Measurements from ENCODE around the gene WNT5B.
"Not testable (repeated sequence)": the region's sequence is repeated elsewhere in the genome, so short reads cannot be mapped to it uniquely, and the experiment has no call there.

Gene WNT5B

DNA sequence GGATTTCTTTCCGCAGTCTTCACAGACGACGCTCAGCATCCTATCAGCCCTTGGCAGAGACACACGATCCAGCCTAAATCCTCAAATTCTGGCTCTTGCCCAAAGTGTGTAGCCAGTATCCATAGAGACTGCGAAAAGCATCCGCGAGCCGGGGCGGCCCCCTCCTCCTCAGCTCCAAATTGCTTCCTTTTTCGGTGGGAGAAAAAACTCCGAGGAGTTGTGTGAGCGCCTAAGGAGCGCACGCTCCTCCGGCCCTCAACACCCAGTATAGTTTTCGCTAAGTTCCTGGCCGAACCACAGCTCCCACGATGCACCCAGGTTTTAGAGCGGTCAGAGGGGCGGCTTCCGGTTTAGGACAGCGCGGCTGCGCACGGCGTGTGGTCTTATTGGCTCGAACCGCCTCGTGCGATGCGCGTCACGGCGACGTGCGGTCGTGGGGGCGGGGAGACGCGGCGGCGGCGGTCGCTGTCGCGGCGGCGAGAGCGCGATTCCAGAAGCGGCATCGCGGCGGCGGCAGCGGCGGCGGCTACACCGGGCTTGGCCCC, 61.6 kb downstream of the WNT5B start, which contains the start of gene ADIPOR2:
Gene ADIPOR2 (plus strand): TSS at position 493 of the 545 bp plus-strand sequence. CDS start 63,274 bp downstream, outside the sequence.
- Histone ChIP-seq H3K27ac (ENCODE audit: insufficient read depth, low read depth, low read length, poor library complexity, severe bottlenecking) (peak within 1 kb of the TSS; percentile 90), H3K4me3 (ENCODE audit: insufficient read depth, low read depth, low read length) (peak within 1 kb of the TSS; percentile 74), H3K27me3 (ENCODE audit: control insufficient read depth, insufficient read depth, low read length, poor library complexity, severe bottlenecking) (no peaks in the 10 kb centered on the region), H3K36me3 (ENCODE audit: control insufficient read depth, insufficient read depth, low read length) (no peaks in the 10 kb centered on the region), H3K9me3 (ENCODE audit: control insufficient read depth, low read length) (no peaks in the 10 kb centered on the region), H3K4me1 (ENCODE audit: control insufficient read depth, insufficient read depth, low read length) (peaks cover 8% of the 10 kb centered on the region)
- 0% methylated on average over 59 of the region's 59 CpGs for WGBS, 2 experiments

GRCh38 chr12:1691123-1692007, 62.3 kb downstream of the WNT5B start:
- Histone ChIP-seq H3K4me3 (ENCODE audit: insufficient read depth, low read depth, low read length) (peak overlapping the region; percentile 74), H3K27me3 (ENCODE audit: control insufficient read depth, insufficient read depth, low read length, poor library complexity, severe bottlenecking) (no peaks in the 10 kb centered on the region), H3K9me3 (ENCODE audit: control insufficient read depth, low read length) (no peaks in the 10 kb centered on the region), H3K36me3 (ENCODE audit: control insufficient read depth, insufficient read depth, low read length) (no peaks in the 10 kb centered on the region), H3K4me1 (ENCODE audit: control insufficient read depth, insufficient read depth, low read length) (peaks cover 8% of the 10 kb centered on the region), H3K27ac (ENCODE audit: insufficient read depth, low read depth, low read length, poor library complexity, severe bottlenecking) (peak overlapping the region; percentile 87)
- WGBS, 2 experiments, result 1% methylated on average over 54 of the region's 56 CpGs

DNA sequence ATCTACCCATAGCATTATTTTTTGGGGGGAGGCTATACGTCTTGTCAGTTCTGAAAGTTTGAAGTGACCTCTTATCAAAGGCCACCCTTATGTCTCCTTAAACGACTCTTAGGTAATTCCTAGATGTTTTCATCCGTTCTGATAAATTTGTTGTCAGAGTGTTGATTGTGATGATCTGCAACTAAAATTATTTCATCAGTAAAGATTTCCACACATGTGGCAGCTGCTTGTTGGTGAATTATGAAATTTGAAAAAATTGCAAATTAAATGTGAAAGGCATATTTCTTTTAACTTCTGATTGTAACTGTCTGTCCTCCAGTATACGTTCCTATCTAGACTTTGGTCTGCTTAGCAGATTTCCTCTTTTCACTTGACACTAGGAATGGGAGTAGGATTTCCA, 63.2 kb downstream of the WNT5B start:
- Histone ChIP-seq H3K27me3 (ENCODE audit: control insufficient read depth, insufficient read depth, low read length, poor library complexity, severe bottlenecking) (no peaks in the 10 kb centered on the region), H3K4me3 (ENCODE audit: insufficient read depth, low read depth, low read length) (peak overlapping the region; percentile 74), H3K36me3 (ENCODE audit: control insufficient read depth, insufficient read depth, low read length) (no peaks in the 10 kb centered on the region), H3K4me1 (ENCODE audit: control insufficient read depth, insufficient read depth, low read length) (peaks cover 8% of the 10 kb centered on the region), H3K27ac (ENCODE audit: insufficient read depth, low read depth, low read length, poor library complexity, severe bottlenecking) (no peak overlapping the region), H3K9me3 (ENCODE audit: control insufficient read depth, low read length) (no peaks in the 10 kb centered on the region)
- 80 to 83% methylated on average over 4 of the region's 4 CpGs for WGBS, 2 experiments

DNA sequence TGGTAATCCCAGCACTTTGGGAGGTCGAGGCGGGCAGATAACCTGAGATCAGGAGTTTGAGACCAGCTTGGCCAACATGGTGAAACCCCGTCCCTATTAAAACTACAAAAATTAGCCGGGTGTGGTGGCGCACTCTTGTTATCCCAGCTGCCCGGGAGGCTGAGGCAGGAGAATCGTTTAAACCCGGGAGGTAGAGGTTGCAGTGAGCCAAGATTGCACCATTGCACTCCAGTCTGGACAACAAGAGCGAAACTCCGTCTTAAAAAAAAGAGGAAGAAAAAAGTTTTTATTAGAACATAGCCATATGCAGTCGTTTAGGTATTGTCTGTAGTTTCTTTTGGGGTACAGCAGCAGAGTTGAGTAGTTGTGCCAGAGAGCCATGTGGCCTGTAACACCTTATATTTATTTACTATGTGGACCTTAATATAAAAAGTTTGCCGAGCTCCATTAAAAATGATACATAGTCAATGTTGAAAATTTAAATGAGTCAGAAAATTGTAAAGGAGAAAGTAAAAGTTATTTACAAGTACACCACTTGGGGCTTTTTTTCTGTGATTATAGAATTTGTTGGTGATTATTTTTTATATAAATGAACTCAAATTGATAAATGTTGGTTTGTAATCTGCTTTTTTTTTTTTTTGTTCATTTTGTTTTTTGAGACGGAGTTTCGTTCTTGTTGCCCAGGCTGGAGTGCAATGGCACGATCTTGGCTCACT, 64.0 kb downstream of the WNT5B start:
- Histone ChIP-seq H3K4me3 (ENCODE audit: insufficient read depth, low read depth, low read length) (no peak overlapping the region), H3K9me3 (ENCODE audit: control insufficient read depth, low read length) (no peaks in the 10 kb centered on the region), H3K27me3 (ENCODE audit: control insufficient read depth, insufficient read depth, low read length, poor library complexity, severe bottlenecking) (no peaks in the 10 kb centered on the region), H3K27ac (ENCODE audit: insufficient read depth, low read depth, low read length, poor library complexity, severe bottlenecking) (no peak overlapping the region), H3K36me3 (ENCODE audit: control insufficient read depth, insufficient read depth, low read length) (no peaks in the 10 kb centered on the region), H3K4me1 (ENCODE audit: control insufficient read depth, insufficient read depth, low read length) (peaks cover 8% of the 10 kb centered on the region)
- WGBS, 2 experiments, result 94 to 96% methylated on average over 15 of the region's 15 CpGs

DNA sequence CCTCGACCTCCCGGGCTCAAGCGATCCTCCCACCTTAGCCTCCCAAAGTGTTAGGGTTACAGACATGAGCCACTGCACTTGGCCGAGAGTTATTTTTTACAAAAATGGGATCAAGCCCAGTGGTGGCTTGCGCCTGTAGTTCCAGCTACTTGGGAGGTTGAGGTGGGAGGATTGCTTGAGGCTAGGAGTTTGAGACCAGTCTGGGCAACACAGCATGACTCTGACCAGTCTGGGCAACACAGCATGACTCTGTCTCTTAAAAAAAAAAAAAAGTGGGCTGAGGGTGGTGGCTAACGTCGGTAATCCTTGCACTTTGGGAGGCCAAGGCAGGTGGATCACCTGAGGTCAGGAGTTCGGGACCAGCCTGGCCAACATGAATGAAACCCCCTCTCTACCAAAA, 66.1 kb downstream of the WNT5B start:
- H3K4me1 ChIP-seq (ENCODE audit: control insufficient read depth, insufficient read depth, low read length); H3K4me3 ChIP-seq (ENCODE audit: insufficient read depth, low read depth, low read length); H3K27me3 ChIP-seq (ENCODE audit: control insufficient read depth, insufficient read depth, low read length, poor library complexity, severe bottlenecking); H3K27ac ChIP-seq (ENCODE audit: insufficient read depth, low read depth, low read length, poor library complexity, severe bottlenecking); H3K36me3 ChIP-seq (ENCODE audit: control insufficient read depth, insufficient read depth, low read length); H3K9me3 ChIP-seq (ENCODE audit: control insufficient read depth, low read length): not testable (repeated sequence)
- WGBS, 2 experiments, result 91 to 97% methylated on average over 7 of the region's 8 CpGs

GRCh38 chr12:1695886-1696670, 67.0 kb downstream of the WNT5B start:
- Histone ChIP-seq H3K4me1 (ENCODE audit: control insufficient read depth, insufficient read depth, low read length) (peaks cover 3% of the 10 kb centered on the region), H3K4me3 (ENCODE audit: insufficient read depth, low read depth, low read length) (no peak overlapping the region), H3K27ac (ENCODE audit: insufficient read depth, low read depth, low read length, poor library complexity, severe bottlenecking) (no peak overlapping the region), H3K9me3 (ENCODE audit: control insufficient read depth, low read length) (no peaks in the 10 kb centered on the region), H3K27me3 (ENCODE audit: control insufficient read depth, insufficient read depth, low read length, poor library complexity, severe bottlenecking) (no peaks in the 10 kb centered on the region), H3K36me3 (ENCODE audit: control insufficient read depth, insufficient read depth, low read length) (no peaks in the 10 kb centered on the region)
- 77 to 80% methylated on average over 7 to 8 of the region's 8 CpGs for WGBS, 2 experiments

DNA sequence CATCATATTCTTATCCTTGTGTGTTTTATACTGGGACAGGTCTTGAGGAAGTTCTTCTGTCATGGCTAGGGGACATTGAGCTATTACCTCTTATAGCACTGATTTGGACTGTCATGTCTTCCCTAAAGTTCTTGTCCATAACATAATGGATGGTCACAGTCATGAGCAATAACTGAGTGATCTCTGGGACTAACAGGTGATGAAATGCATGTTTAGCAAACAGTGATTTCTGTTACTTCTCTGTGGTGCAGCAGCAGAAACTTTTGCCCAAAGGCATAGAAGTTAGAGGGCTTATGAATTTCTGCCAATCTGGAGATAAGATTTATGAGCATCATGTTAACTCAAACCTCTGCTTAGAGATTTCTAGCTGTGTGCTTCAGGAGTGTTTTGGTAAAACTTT, 67.8 kb downstream of the WNT5B start:
- no peaks in the 10 kb centered on the region for H3K9me3 ChIP-seq (ENCODE audit: control insufficient read depth, low read length)
- H3K4me1 ChIP-seq (ENCODE audit: control insufficient read depth, insufficient read depth, low read length), result peaks cover 3% of the 10 kb centered on the region
- no peak overlapping the region for H3K4me3 ChIP-seq (ENCODE audit: insufficient read depth, low read depth, low read length)
- no peaks in the 10 kb centered on the region for H3K27me3 ChIP-seq (ENCODE audit: control insufficient read depth, insufficient read depth, low read length, poor library complexity, severe bottlenecking)
- H3K27ac ChIP-seq (ENCODE audit: insufficient read depth, low read depth, low read length, poor library complexity, severe bottlenecking), result no peak overlapping the region
- no peaks in the 10 kb centered on the region for H3K36me3 ChIP-seq (ENCODE audit: control insufficient read depth, insufficient read depth, low read length)
